Chondrocyte (in vitro differentiated cells): Measurements from ENCODE around the gene JUN. TPM values are rescaled to one million over a fixed set of nuclear protein-coding genes. Genes with fewer than 3 reads are reported as not detected.
"Not testable (repeated sequence)": the region's sequence is repeated elsewhere in the genome, so short reads cannot be mapped to it uniquely, and the experiment has no call there.

Experiments
- DNase-seq: peaks from one replicate; pipeline ENCODE4 v3.0.0; 2021; ENCODE audit warnings: mixed read lengths, low spot score
- H3K27ac Mint-ChIP-seq: one replicate; pipeline ENCODE4 v1.8.0; 2021; ENCODE audit warnings: mild to moderate bottlenecking, moderate library complexity, mixed read lengths; ENCODE audit not compliant: unreplicated experiment
- H3K27me3 Mint-ChIP-seq: 2 replicates; pipeline ENCODE4 v1.8.0; 2021; ENCODE audit warnings: low read depth, mixed read lengths
- H3K36me3 Mint-ChIP-seq: 2 replicates; pipeline ENCODE4 v1.8.0; 2021; ENCODE audit warnings: low read depth, mixed read lengths
- H3K4me1 Mint-ChIP-seq: 2 replicates; pipeline ENCODE4 v1.8.0; 2021; ENCODE audit warnings: low read depth, mild to moderate bottlenecking, mixed read lengths
- H3K4me3 Mint-ChIP-seq: one replicate; pipeline ENCODE4 v1.8.0; 2021; ENCODE audit warnings: mild to moderate bottlenecking, moderate library complexity, mixed read lengths; ENCODE audit not compliant: unreplicated experiment
- H3K9me3 Mint-ChIP-seq: 2 replicates; pipeline ENCODE4 v1.8.0; 2021; ENCODE audit warnings: low read depth, mixed read lengths
- CTCF ChIP-seq: fragments of 200-600 bp; sonication (generic); IDR thresholded peaks from 2 replicates; pipeline ENCODE4 v1.5.0; 2021; ENCODE audit warnings: antibody characterized with exemption, mild to moderate bottlenecking, moderate library complexity
- total RNA-seq: library from RNA; stranded (reverse); gene quantifications from 3 replicates; pipeline ENCODE4 v1.2.1, GENCODE V29; 2021

JUN gene
- total RNA-seq, 1 donor from 2014 or later = 92.3 TPM

- no peak overlapping the region for H3K27ac Mint-ChIP-seq
- no peaks in the 10 kb centered on the region for H3K4me1 Mint-ChIP-seq
- no peaks in the 10 kb centered on the region for H3K27me3 Mint-ChIP-seq
- TF ChIP-seq CTCF = no peak
- H3K4me3 Mint-ChIP-seq = no peak overlapping the region
- no peaks in the 10 kb centered on the region for H3K9me3 Mint-ChIP-seq
- DNase-seq = no peak
- no peaks in the 10 kb centered on the region for H3K36me3 Mint-ChIP-seq
Measured at GRCh38 chr1:58802640-58803399, 19.0 kb upstream of the JUN start.

GRCh38 chr1:58801286-58801685 is 17.4 kb upstream of the JUN start:
- H3K27me3 Mint-ChIP-seq, H3K9me3 Mint-ChIP-seq, H3K4me3 Mint-ChIP-seq, H3K4me1 Mint-ChIP-seq, H3K36me3 Mint-ChIP-seq, DNase-seq, H3K27ac Mint-ChIP-seq: not testable (repeated sequence)

- Mint-ChIP-seq H3K4me1 (no peaks in the 10 kb centered on the region), H3K9me3 (no peaks in the 10 kb centered on the region), H3K36me3 (no peaks in the 10 kb centered on the region), H3K27me3 (no peaks in the 10 kb centered on the region), H3K4me3 (no peak overlapping the region), H3K27ac (no peak overlapping the region)
- TF ChIP-seq CTCF = no peak
- no peak for DNase-seq
Measured at GRCh38 chr1:58799650-58800049, 15.8 kb upstream of the JUN start.

DNA sequence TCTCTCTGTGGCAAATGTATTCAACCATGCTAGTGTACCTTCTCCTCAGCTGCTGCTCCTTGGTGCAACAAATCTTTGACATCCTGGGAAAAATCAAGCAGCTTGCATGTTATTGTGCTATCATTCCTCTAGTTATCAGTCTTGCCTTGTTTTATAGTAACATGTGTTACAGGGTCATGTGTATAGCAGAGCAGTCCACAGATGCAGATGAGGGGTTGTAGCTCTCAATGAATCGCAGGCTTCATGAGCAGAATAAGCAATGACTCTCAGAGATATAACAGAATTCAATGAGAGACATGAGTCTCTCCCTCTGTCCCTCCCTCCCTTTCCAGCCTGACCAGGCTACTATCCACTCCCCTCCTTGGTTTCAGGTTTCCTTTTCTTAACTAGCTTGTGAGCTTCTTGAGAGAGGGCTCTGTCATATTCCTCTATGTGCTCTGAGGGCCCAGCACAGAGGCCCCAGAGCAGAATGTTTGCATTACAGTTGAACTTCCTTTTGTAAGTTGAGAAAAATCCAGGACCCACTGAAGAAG is 15.1 kb upstream of the JUN start:
- Mint-ChIP-seq H3K36me3 (no peaks in the 10 kb centered on the region), H3K27me3 (no peaks in the 10 kb centered on the region), H3K4me3 (no peak overlapping the region), H3K27ac (no peak overlapping the region), H3K4me1 (no peaks in the 10 kb centered on the region), H3K9me3 (no peaks in the 10 kb centered on the region)
- no peak for TF ChIP-seq CTCF
- DNase-seq = no peak

GRCh38 chr1:58796416-58796815 is 12.6 kb upstream of the JUN start:
- H3K4me3 Mint-ChIP-seq = no peak overlapping the region
- H3K36me3 Mint-ChIP-seq = no peaks in the 10 kb centered on the region
- H3K9me3 Mint-ChIP-seq = no peaks in the 10 kb centered on the region
- H3K27ac Mint-ChIP-seq = no peak overlapping the region
- DNase-seq = no peak
- H3K27me3 Mint-ChIP-seq = no peaks in the 10 kb centered on the region
- no peak for TF ChIP-seq CTCF
- H3K4me1 Mint-ChIP-seq = no peaks in the 10 kb centered on the region

DNA sequence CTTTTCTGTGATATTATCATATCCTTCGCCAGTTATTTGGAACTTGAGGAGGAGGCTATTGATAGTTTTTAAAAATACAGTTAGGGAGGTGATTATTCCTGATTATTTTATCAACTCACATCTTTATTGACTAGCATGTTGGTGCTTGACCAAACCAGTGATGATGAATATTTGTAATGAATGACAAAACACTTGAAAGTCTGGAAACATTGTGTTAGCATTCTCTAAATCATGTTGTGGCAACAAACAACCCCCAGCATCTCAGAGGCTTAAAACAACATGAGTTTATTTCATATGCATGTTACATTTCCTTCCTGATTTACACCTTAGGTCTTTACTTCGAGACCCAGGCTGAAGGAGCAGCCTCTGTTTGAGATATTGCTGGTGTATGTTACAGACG is 10.7 kb upstream of the JUN start:
- H3K9me3 Mint-ChIP-seq = no peaks in the 10 kb centered on the region
- H3K27me3 Mint-ChIP-seq = no peaks in the 10 kb centered on the region
- no peak overlapping the region for H3K4me3 Mint-ChIP-seq
- no peak overlapping the region for H3K27ac Mint-ChIP-seq
- DNase-seq = no peak
- TF ChIP-seq CTCF = no peak
- H3K4me1 Mint-ChIP-seq = peaks cover 7% of the 10 kb centered on the region
- H3K36me3 Mint-ChIP-seq = no peaks in the 10 kb centered on the region
